ENCODE data around the gene USP49. TPM values are rescaled to one million over a fixed set of nuclear protein-coding genes. Genes with fewer than 3 reads are reported as not detected.

Gene USP49
- total RNA-seq, 2 experiments from 2014 or later = 9.0 to 17.8 TPM

DNA sequence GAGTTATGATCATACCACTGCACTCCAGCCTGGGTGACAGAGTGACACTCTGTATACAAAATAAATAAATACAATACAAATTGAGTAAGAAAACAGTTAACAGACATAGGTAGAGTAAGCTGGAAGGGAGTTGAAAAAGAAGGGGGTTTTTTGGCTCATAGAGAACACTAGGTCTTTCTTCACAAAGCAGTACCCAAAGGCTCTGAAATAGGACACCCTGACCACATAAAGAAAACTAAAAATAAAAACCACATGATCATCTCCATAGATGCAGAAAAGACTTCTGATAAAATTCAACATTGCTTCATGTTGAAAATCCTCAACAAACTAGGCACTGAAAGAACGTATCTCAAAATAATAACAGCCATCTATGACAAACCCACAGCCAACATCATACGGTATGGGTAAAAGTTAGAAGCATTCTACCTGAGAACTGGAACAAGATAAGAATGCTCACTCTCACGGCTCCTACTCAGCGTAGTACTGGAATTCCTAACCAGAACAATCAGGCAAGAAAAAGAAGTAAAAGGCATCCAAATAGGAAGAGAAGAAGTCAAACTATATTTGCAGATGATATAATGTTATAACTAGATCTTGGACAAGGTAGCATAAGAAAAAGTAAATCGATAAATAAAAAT is 59.0 kb downstream of the USP49 start:
- H3K79me2 ChIP-seq (ENCODE audit: insufficient read depth, low read depth, low read length) = no peaks in the 10 kb centered on the region
- CTCF ChIA-PET (ENCODE audit: unreplicated experiment) = no interaction called here
- no peak overlapping the region for H3K4me3 ChIP-seq (ENCODE audit: low read depth, low read length, poor library complexity, severe bottlenecking)
- no peak overlapping the region for H2AFZ ChIP-seq (ENCODE audit: low read length)
- H4K20me1 ChIP-seq (ENCODE audit: insufficient read depth, low read length) = no peaks in the 10 kb centered on the region
- no peaks in the 10 kb centered on the region for H3K4me1 ChIP-seq (ENCODE audit: insufficient read depth, low read length, poor library complexity, severe bottlenecking)
- no peak overlapping the region for H3K27ac ChIP-seq (ENCODE audit: low read depth, low read length, poor library complexity, severe bottlenecking)
- no peaks in the 10 kb centered on the region for H3K9me2 ChIP-seq (ENCODE audit: insufficient read depth, low read length)
- peaks cover 13% of the 10 kb centered on the region; the same call in 1 of the 2 replicates for H3K36me3 ChIP-seq (ENCODE audit: insufficient read depth, low read length)
- no peak overlapping the region for H3K4me2 ChIP-seq (ENCODE audit: low read length)
- BruUV-seq (replicated peaks) = no TSS peak
- no peaks in the 10 kb centered on the region for H3K9me3 ChIP-seq (ENCODE audit: low read length)
- intact Hi-C loops (cut with micrococcal nuclease; ENCODE audit: unreplicated experiment) = no loop called here
- TF ChIP-seq EZH2phosphoT487 (IDR thresholded peaks at IDR 0.05; ENCODE audit: borderline replicate concordance, low read depth, low read length) (no peak), CTCF (conservative IDR thresholded peaks at IDR 0.05; ENCODE audit: low read length) (no peak)
- DNase-seq (ENCODE audit: low spot score) = no peak
- POLR2A ChIA-PET = interaction anchor here (0.6 to 0.8 kb wide), 3 partner anchors 9 to 217 kb away, joined by 3 to 5 read pairs (median 3); no protein-coding TSS in a partner anchor

- Histone ChIP-seq H2AFZ (ENCODE audit: low read length) (no peak overlapping the region), H3K9me3 (ENCODE audit: low read length) (no peaks in the 10 kb centered on the region), H3K36me3 (ENCODE audit: insufficient read depth, low read length) (peaks cover 13% of the 10 kb centered on the region; the same call in 1 of the 2 replicates), H4K20me1 (ENCODE audit: insufficient read depth, low read length) (no peaks in the 10 kb centered on the region), H3K27ac (ENCODE audit: low read depth, low read length, poor library complexity, severe bottlenecking) (no peak overlapping the region), H3K4me3 (ENCODE audit: low read depth, low read length, poor library complexity, severe bottlenecking) (no peak overlapping the region), H3K4me2 (ENCODE audit: low read length) (no peak overlapping the region), H3K79me2 (ENCODE audit: insufficient read depth, low read depth, low read length) (no peaks in the 10 kb centered on the region), H3K9me2 (ENCODE audit: insufficient read depth, low read length) (no peaks in the 10 kb centered on the region), H3K4me1 (ENCODE audit: insufficient read depth, low read length, poor library complexity, severe bottlenecking) (no peaks in the 10 kb centered on the region)
- TF ChIP-seq CTCF (conservative IDR thresholded peaks at IDR 0.05; ENCODE audit: low read length) = no peak
- TF ChIP-seq EZH2phosphoT487 (IDR thresholded peaks at IDR 0.05; ENCODE audit: borderline replicate concordance, low read depth, low read length) = no peak
- ChIA-PET POLR2A (interaction anchor here (0.7 to 1.8 kb wide), 5 partner anchors 15 to 238 kb away, joined by 3 to 5 read pairs (median 3); no protein-coding TSS in a partner anchor), CTCF (ENCODE audit: unreplicated experiment) (interaction anchor here (0.5 to 0.6 kb wide), 2 partner anchors 87 to 126 kb away, joined by 3 read pairs; no protein-coding TSS in a partner anchor)
- DNase-seq (ENCODE audit: low spot score) = no peak
- no TSS peak for BruUV-seq (replicated peaks)
- intact Hi-C loops (cut with micrococcal nuclease; ENCODE audit: unreplicated experiment) = no loop called here
These were observed 62.9 kb downstream of the USP49 start for GRCh38 chr6:41832263-41832662.

GRCh38 chr6:41826343-41827022 is 68.7 kb downstream of the USP49 start:
- Histone ChIP-seq H3K4me2 (ENCODE audit: low read length) (no peak overlapping the region), H4K20me1 (ENCODE audit: insufficient read depth, low read length) (no peaks in the 10 kb centered on the region), H3K4me3 (ENCODE audit: low read depth, low read length, poor library complexity, severe bottlenecking) (no peak overlapping the region), H3K9me2 (ENCODE audit: insufficient read depth, low read length) (no peaks in the 10 kb centered on the region), H3K79me2 (ENCODE audit: insufficient read depth, low read depth, low read length) (no peaks in the 10 kb centered on the region), H3K4me1 (ENCODE audit: insufficient read depth, low read length, poor library complexity, severe bottlenecking) (no peaks in the 10 kb centered on the region), H3K36me3 (ENCODE audit: insufficient read depth, low read length) (no peaks in the 10 kb centered on the region), H3K27ac (ENCODE audit: low read depth, low read length, poor library complexity, severe bottlenecking) (no peak overlapping the region), H2AFZ (ENCODE audit: low read length) (no peak overlapping the region), H3K9me3 (ENCODE audit: low read length) (no peaks in the 10 kb centered on the region)
- BruUV-seq (replicated peaks) = no TSS peak
- intact Hi-C loops (cut with micrococcal nuclease; ENCODE audit: unreplicated experiment) = no loop called here
- no peak for DNase-seq (ENCODE audit: low spot score)
- no peak for TF ChIP-seq CTCF (conservative IDR thresholded peaks at IDR 0.05; ENCODE audit: low read length)
- TF ChIP-seq EZH2phosphoT487 (IDR thresholded peaks at IDR 0.05; ENCODE audit: borderline replicate concordance, low read depth, low read length) = no peak
- ChIA-PET CTCF (ENCODE audit: unreplicated experiment) (no interaction called here), POLR2A (interaction anchor here (1.1 kb wide), 1 partner anchor 323 kb away, joined by 3 read pairs; no protein-coding TSS in a partner anchor)

All from OCI-LY7 (cell line).